GM21529 (cell line): ENCODE measurements around the gene DNHD1.

ENCODE experiments used
- ATAC-seq: cut with Tn5 transposase; IDR thresholded peaks from one replicate; pipeline ENCODE4 v1.9.1; 2021; ENCODE audit not compliant: unreplicated experiment

The DNHD1 gene

DNA sequence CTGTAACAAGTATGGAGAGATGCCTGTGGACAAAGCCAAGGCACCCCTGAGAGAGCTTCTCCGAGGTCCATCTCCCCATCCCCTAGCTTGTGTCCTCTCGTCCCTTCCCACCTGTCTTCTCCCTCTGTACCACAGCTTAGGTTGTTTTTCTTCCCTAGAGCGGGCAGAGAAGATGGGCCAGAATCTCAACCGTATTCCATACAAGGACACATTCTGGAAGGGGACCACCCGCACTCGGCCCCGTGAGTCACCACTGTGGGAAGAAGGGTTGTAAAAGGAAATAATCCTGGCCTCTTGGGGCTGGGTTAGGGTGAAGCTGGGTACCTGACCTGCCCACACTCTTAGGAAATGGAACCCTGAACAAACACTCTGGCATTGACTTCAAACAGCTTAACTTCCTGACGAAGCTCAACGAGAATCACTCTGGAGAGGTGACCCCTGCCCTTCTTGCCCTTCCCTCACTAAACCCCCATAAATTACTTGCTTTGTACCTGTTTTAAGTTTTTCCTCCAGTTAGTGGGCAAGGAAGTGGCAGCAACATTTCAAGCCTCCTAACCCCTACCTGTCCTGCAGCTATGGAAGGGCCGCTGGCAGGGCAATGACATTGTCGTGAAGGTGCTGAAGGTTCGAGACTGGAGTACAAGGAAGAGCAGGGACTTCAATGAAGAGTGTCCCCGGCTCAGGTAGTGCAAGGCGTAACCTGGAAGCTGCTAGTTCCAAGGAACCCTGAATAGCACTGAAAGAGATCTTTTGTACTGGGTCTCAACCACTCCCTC lies 111.8 kb downstream of the DNHD1 start:
- no peak for ATAC-seq

DNA sequence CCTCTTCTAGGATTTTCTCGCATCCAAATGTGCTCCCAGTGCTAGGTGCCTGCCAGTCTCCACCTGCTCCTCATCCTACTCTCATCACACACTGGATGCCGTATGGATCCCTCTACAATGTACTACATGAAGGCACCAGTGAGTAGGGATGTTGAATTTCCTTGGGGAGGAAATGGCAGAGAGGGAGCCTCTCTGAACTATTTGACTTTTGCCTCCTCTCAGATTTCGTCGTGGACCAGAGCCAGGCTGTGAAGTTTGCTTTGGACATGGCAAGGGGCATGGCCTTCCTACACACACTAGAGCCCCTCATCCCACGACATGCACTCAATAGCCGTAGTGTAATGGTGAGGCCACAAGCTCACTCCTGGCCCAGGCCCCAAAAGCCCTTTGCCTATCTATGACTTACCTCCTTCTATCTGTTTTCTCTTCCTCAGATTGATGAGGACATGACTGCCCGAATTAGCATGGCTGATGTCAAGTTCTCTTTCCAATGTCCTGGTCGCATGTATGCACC lies 112.5 kb downstream of the DNHD1 start:
- no peak for ATAC-seq

DNA sequence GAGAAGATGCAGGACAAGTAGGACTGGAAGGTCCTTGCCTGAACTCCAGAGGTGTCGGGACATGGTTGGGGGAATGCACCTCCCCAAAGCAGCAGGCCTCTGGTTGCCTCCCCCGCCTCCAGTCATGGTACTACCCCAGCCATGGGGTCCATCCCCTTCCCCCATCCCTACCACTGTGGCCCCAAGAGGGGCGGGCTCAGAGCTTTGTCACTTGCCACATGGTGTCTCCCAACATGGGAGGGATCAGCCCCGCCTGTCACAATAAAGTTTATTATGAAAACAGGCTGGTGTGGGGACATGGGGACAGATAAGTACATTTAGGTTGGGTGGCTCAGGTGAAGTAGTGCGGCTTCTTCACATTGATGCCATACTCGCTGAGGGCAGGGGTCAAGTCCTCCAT lies 113.5 kb downstream of the DNHD1 start:
- ATAC-seq, result no peak

DNA sequence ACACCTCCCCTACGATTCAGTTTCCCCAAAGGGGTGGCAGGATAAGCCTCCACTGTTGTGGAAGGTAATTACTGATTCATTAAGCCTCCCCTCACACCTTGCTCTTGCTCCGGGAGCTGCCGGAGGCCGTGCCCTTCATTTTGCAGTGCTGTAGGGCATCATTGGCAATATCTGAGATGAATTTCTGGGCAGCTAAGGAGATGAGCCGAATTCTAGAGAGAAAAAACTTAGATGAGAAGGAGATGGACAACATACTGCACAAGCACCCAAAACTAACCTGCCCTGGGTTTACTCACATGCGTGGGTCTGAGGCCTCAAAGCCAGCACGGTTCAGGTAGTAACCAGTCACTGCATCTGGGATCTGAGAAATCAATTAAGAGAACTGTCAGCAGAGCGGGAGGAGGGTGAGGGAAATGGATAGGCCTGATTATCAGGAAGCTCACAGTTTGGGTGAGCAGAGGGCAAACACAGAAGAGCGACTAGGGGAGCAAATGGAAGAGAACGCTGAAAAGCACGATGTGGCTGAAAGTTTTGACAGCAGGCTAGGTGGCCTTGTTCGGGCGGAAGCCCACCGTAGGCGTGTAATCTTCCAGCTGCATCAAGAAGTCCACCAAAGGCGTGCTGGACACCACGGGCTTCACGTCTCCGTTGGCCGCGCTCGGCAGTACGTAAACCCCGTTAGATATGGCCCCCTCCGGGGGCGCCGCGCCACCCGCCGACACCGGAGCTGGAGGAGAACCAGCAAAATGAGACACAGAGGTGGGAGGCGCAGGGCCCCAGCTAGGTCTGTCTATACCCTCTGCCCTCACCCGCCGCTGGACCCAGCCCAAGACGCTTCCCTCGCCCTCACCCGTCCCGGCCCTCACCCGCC lies 114.2 kb downstream of the DNHD1 start:
- ATAC-seq, result peak; percentile 1

DNA sequence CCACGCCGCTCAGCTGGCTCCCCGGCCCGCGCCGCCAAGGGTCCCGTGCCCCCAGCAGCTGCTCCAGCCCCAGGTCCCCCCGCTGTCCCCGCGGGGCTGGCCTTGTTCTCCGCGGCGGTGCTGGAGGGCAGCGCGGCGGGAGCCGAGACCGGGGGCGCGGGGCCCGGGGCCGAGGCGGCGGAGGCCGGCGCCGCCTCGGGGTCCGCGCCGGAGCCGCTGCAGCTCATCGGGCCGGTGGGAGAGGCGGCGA lies 114.8 kb downstream of the DNHD1 start:
- ATAC-seq, result peak; percentile 3

DNA sequence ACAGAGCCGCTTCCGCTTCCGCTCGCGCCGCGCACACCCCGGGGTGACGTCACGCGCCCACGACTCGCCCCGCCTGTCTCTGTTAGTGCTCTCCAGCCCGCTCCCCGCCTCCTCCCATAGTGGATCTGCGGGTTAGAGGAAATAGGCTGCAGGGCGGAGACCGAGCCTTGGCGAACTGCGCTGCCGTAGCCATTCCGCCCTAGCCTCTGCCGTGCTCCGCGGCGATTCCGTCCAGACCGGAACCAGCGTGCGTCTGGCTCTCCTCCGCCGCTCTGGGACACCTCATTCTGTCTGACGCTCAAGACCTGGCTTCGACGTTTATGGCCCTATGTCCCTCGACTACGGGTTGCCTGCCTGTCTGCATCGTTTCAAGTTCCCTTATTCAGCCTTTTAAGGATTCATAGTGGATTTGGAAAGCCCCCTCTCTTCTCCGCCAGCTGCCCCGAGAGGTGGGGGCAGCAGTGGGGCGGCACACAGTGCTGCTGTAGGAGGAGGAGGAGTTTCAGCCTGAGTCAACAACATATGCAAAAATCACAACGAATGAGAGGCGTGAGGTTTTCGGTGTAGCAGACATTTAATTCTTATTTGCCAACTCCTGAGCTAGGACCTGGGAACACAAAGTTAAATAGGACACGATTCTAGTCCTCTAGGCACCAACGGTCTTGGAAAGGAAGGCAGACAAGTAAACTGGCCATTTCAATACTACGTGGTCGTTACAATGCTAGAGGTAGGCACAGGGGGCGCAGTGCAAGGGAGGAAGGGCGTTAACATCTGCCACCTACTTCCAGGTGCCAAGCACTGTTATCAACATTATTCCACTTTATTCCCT lies 115.3 kb downstream of the DNHD1 start, which contains the start of gene TAF10:
TAF10 (minus strand) TSS at position 4 of the 829 bp plus-strand sequence. CDS start 27 bp downstream, outside the sequence.
- peak; percentile 89 for ATAC-seq

DNA sequence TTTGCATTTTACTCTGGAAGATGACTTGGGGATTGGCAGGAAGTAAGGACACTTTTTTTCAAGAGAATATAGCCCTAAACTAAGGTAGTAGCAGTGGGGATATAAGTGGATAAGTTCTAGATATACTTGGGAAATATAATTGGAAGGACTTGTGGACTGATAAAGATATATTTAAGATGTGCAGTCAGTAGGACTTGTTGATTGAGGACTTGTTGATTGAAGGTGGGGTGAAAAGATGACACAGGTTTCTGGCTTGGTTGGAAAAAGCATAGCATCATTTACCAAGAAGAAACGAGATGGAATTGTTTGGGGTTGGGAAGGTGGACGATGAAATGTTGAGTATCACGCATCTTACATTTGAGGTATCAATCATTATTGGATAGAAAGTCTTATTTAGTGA lies 116.4 kb downstream of the DNHD1 start:
- ATAC-seq, result no peak

DNA sequence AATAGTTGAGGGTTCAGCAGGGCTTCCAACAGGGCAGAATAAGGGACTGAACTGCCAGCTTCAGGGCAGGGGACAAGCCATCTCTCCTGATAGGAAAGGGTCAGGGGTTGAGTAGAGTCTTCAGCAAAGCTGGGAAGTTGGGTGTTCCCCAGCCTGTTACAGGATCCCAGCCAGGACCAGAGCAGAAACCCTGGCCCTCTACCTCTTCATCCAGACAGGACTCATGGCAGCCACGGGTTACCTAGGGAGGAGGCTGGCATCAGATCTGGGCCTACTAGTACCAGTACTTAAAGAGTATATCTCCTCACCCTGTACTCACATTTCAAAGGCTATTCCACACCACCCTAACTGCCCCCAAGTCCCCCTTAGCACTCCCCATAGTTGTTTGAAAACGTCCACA lies 117.4 kb downstream of the DNHD1 start:
- ATAC-seq, result no peak

DNA sequence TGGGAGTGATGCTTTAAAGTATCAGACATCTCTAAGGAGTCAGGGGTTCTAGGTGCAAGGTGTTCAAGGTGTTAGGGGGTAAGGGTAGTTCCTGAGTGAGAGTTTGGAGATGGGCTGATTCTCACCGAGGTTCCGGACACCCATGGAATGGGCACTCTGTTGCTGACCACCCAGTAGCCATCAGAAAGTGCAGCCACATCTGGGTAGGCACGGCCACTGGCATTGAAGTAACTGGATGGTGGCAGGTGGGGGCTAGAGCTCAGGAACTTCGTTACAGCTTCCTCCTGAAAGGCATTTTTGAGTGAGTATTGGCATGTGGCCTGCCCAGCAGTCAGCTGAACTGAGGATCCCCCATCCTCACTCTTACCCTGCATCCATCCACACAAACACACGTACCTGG lies 118.0 kb downstream of the DNHD1 start:
- no peak for ATAC-seq

DNA sequence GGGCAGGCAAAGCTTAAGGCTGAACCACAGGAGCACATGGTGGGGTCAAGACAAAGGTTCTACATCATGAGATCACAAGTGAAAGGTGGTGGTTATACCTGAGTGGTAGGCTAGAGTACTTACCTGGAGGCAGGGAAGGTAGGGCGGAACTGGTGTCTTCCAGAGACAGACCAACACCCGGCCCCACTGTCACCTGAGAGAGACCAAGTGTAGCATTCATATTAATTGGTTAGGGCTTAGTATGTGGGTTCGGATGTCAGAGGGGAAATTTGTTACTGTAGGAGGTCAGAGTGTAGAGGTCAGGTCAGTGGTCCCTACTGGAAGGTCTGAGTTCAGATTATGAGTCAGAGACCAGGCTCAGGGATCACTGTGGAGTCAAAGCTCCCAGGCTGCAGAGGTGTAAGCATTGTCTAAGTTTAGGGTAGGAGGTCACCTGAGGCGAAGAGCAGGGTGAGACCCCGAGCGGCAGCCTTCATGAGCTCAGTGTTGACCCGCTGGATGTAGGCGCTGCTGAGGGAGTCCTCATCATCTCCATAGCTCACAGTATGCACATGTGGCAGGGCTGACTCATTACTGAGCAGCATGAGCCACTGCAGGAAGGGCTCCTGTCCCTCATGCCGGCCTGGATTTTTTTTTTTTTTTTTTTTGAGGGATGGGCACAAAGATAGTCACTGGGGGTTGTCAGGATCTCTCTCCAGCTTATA lies 119.0 kb downstream of the DNHD1 start:
- ATAC-seq, result no peak

DNA sequence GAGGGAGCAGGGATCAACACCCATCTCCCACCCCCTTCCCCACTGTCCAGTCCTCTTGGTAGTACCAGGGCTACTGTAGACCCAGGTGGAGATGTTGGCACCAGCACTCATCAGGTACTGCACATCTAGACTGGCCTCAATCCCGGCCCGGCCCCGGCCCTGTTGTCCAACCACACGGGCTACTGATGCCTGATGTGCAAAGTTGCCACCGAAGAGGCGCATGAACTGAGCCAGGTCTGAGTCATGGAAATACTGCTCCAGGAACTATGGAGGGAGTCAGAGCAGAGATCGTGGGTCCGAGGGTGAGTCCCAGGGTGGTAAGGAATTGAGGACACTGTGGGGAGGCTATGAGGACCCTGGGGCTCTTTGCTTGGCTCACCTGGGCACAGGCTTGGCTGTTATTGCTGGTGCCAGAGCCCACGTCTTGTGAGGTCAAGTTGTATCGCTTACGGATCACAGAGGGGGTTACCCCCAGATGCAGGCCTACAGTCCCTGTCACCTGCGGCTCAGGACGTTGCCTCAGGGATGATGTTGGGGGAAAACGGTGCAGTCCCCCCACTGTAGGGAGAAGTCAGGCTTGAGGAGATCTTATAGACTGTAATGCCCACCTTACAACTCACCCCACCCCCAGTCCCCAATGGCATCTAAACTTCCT lies 119.6 kb downstream of the DNHD1 start:
- no peak for ATAC-seq

DNA sequence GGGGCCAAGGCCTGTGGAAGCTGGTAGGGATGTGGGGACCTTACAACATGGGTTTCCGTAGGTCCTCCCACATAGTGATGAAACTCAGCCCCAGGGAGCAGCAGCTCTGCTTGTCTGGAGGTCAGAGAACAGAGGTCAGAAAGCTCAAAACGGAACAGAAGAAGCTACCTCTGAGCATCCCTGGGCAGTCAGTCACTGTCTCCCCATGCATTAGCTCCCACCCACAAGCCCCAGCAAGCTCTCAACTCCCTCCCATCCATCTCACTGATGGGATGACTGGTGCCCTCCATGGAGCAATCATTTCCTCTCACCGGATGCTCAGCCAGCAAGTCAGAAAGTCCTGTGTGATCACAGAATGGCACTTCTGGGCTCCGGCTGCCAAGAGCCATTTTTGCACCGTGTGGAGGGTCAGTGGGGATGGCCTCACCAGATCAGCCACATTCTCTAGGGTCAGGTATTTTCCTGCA lies 120.3 kb downstream of the DNHD1 start:
- no peak for ATAC-seq

DNA sequence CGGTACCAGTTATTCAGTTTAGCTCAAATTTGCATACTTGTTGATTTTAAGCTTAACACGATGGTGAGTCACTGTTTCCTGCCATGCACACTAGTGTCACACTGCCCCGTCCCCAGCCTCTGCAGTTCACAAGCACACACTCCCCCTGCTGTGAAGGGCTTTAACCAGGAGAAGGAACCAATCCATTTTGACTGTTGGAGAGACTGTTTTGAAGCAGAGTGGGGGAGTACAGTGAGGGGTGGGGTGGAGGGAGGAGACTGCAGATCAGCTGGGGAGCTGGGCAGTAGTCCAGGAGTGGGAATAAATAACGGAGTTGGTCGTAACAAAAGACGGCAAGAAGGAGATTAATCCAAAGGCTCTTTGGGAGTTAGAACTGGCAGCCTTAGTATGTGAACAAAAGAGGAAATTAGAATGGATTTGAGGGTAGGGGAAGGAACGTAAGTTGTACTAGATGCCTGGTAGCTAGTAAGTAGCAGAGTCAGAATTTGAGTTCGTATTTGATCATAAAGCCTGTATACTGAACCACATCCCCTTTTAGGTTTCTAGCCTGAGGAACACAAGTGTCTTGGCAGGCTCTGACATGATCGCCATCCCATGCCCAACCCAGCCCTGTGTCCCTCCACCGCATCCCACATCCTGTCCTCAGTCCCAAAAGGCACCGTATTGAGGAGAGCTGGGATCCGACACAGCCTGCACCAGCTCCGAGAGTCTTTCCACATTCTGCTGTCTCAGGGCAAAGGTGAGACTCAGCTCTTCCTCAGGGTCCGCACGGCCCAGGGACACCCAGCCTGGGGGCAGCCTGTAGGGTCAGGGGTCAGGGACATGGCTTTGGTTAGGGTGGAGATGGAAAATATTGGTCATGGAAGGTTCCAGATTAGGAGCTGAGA lies 121.3 kb downstream of the DNHD1 start:
- no peak for ATAC-seq

DNA sequence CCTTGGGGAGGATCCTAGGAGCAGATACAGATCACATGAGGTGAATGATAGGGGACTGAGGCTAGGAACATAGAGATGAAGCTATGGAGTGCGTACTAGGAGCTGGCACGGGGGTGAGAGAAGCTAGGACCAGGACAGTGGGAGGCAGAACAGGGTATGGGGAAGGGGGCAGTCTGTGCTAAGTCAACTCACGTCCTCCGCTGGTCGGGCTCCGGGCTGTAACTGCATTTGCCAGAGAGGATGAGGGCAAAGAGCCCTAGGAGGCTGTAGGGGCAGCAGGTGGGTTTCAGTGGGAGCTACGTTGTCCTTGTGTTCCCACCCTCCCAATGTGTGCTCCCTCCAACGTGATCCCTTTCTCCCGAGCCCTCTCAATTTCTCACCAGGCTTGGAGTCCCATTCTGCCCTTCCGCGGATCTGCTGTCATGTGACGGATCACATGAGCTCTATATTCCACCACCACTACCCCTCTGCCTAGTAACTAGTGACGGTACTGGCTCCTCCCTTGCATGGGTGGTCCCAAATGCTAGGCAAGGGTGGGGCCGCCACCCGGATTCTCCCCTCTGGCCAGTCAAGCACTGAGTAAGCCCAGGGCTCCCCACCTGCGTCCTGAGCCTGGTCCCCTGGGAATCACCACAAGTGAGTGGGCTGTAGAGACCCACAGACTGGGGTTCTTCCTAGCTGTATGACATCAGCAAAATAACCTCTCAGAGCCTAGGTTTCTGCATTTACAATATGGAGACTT lies 122.1 kb downstream of the DNHD1 start, which contains the start of gene TPP1:
TPP1 (minus strand) TSS at position 419 of the 742 bp plus-strand sequence; CDS start at position 397, 22 bp downstream.
- ATAC-seq, result peak; percentile 99

DNA sequence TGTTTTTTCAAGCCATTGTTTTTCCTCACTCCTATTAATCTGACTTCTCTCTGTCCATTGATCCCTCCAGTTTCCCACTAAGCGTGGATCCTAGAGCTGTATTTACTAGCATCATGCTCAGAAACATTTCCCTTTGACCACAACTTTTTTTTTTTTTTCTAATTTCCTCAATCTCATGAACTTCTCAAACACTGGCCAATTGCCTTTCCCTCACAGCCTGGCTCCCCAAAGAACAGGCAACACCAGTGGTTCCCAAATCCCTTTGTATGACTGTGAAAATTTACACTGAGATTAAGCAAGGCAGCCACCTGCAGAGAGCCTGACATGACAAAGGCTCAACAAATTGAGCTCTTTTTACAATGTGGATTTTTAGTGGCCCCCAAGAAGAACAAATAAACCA lies 123.6 kb downstream of the DNHD1 start:
- ATAC-seq, result no peak
